ENCODE results near the gene PACS2.

GRCh38 chr14:105430565-105430964 is 116.0 kb downstream of the PACS2 start:
- TF ChIP-seq EP300 (IDR thresholded peaks at IDR 0.05) (no peak), POLR2A (IDR thresholded peaks at IDR 0.05; ENCODE audit: low read depth) (no peak)

All from esophagus muscularis mucosa (tissue), 2 donors.